Breast epithelium (tissue), 3 donors: ENCODE data around the gene TEX26.

ENCODE experiments used
- POLR2A ChIP-seq: fragments of 450-650 bp; IDR thresholded peaks from one replicate; pipeline ENCODE4 v1.6.1; 2016; ENCODE audit warnings: antibody characterized with exemption, mild to moderate bottlenecking, moderate library complexity
- POLR2AphosphoS5 ChIP-seq, 3 donors: sonication (generic); formaldehyde crosslinking; IDR thresholded peaks; one replicate each; pipeline ENCODE4 v1.6.1; 2017; ENCODE audit warnings: antibody characterized with exemption in 3 of 3
- TF ChIP-seq, protein P1 (sequence below), 3 donors: fragments of 450-650 bp; IDR thresholded peaks; one replicate each; pipeline ENCODE4 v1.5.1; 2016 to 2017; ENCODE audit warnings: antibody characterized with exemption in 3 of 3, mild to moderate bottlenecking in 3 of 3, moderate library complexity in 3 of 3

DNA sequence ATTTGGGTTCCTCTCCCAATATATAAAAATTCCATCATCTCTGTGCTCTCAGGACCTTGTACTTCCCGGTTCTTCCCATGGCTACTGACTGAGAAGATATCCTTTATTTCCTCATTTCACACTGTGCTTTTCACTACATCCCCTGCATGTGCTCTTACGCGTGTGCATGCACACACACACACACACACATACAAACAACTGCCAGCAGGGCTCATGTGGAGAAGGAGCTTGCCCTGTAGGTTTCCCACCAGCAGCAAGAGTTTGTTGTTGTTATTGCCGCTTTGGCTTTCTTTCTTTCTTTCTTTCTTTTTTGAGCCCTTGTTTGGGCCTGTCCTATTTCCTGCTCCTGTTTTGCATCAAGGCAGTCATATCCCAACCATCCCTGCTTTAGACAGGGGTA, 43.6 kb downstream of the TEX26 start:
- TF ChIP-seq, protein P1, sequence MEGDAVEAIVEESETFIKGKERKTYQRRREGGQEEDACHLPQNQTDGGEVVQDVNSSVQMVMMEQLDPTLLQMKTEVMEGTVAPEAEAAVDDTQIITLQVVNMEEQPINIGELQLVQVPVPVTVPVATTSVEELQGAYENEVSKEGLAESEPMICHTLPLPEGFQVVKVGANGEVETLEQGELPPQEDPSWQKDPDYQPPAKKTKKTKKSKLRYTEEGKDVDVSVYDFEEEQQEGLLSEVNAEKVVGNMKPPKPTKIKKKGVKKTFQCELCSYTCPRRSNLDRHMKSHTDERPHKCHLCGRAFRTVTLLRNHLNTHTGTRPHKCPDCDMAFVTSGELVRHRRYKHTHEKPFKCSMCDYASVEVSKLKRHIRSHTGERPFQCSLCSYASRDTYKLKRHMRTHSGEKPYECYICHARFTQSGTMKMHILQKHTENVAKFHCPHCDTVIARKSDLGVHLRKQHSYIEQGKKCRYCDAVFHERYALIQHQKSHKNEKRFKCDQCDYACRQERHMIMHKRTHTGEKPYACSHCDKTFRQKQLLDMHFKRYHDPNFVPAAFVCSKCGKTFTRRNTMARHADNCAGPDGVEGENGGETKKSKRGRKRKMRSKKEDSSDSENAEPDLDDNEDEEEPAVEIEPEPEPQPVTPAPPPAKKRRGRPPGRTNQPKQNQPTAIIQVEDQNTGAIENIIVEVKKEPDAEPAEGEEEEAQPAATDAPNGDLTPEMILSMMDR (IDR thresholded peaks at IDR 0.05): no peak
- no peak for TF ChIP-seq POLR2A
- TF ChIP-seq POLR2AphosphoS5 (IDR thresholded peaks at IDR 0.05): no peak
